Mesenchymal stem cell (in vitro differentiated cells and primary cell): ENCODE measurements around the gene CCNL1.
A peak's percentile ranks its signal among the peaks of the same experiment; 100 is the strongest.

Experiments
- DNase-seq: peaks from one replicate; pipeline ENCODE4 v3.0.0-alpha.2; 2013
- H2AFZ ChIP-seq: one replicate; pipeline ENCODE4 v1.6.1; 2013; ENCODE audit warnings: low read depth, mild to moderate bottlenecking, control low read depth, inconsistent platforms, low read length, moderate library complexity
- H2AK5ac ChIP-seq: 2 replicates; pipeline ENCODE4 v1.6.1; 2013; ENCODE audit warnings: low read length, moderate library complexity, mild to moderate bottlenecking, inconsistent platforms; ENCODE audit not compliant: severe bottlenecking
- H2BK120ac ChIP-seq: one replicate; pipeline ENCODE4 v1.6.1; 2013; ENCODE audit warnings: low read depth, mild to moderate bottlenecking, inconsistent platforms, low read length, moderate library complexity
- H2BK12ac ChIP-seq, 2 experiments: one replicate each; pipeline ENCODE4 v1.6.1; 2013; ENCODE audit warnings: inconsistent platforms in 2 of 2, low read length in 2 of 2, mild to moderate bottlenecking in 2 of 2, moderate library complexity in 2 of 2, control low read depth in 1 of 2
- H2BK15ac ChIP-seq: one replicate; pipeline ENCODE4 v1.6.1; 2013; ENCODE audit warnings: mild to moderate bottlenecking, low read depth, inconsistent platforms; ENCODE audit not compliant: poor library complexity, severe bottlenecking
- H2BK5ac ChIP-seq: 2 replicates; pipeline ENCODE4 v1.6.1; 2013; ENCODE audit warnings: low read depth, mild to moderate bottlenecking, low read length, control low read depth, inconsistent platforms; ENCODE audit not compliant: poor library complexity, severe bottlenecking
- H3K14ac ChIP-seq, 2 experiments: one replicate each; pipeline ENCODE4 v1.6.1; 2013; ENCODE audit warnings: inconsistent platforms in 2 of 2, low read length in 2 of 2, control low read depth in 1 of 2, mild to moderate bottlenecking in 1 of 2, moderate library complexity in 1 of 2
- H3K18ac ChIP-seq, 2 experiments: one replicate each; pipeline ENCODE4 v1.6.1; 2013; ENCODE audit warnings: inconsistent platforms in 2 of 2, low read length in 2 of 2, control low read depth in 1 of 2, low read depth in 1 of 2, mild to moderate bottlenecking in 1 of 2
- H3K23ac ChIP-seq, 2 experiments: one replicate each; pipeline ENCODE4 v1.6.1; 2013; ENCODE audit warnings: inconsistent platforms in 2 of 2, low read length in 2 of 2, mild to moderate bottlenecking in 2 of 2, moderate library complexity in 2 of 2, control low read depth in 1 of 2
- H3K27ac ChIP-seq: 2 replicates; pipeline ENCODE4 v1.5.1; 2013; ENCODE audit warnings: mild to moderate bottlenecking, moderate library complexity, low read length, control low read depth, inconsistent platforms; ENCODE audit not compliant: poor library complexity, severe bottlenecking
- H3K27me3 ChIP-seq, 2 experiments: 2 replicates each; pipeline versions ENCODE4 v1.6.1 to v1.7.0; 2013; ENCODE audit warnings: low read length in 2 of 2, mild to moderate bottlenecking in 2 of 2, moderate library complexity in 2 of 2, control low read depth in 1 of 2, inconsistent platforms in 1 of 2; ENCODE audit not compliant: control insufficient read depth in 1 of 2, insufficient read depth in 1 of 2
- H3K36me3 ChIP-seq, 2 experiments: 2 replicates each; pipeline versions ENCODE4 v1.6.1 to v1.7.0; 2013; ENCODE audit warnings: low read length in 2 of 2, control low read depth in 1 of 2, inconsistent platforms in 1 of 2, low read depth in 1 of 2, mild to moderate bottlenecking in 1 of 2; ENCODE audit not compliant: insufficient read depth in 2 of 2, control insufficient read depth in 1 of 2
- H3K4ac ChIP-seq, 2 experiments: one replicate each; pipeline ENCODE4 v1.6.1; 2013; ENCODE audit warnings: inconsistent platforms in 2 of 2, low read length in 2 of 2, mild to moderate bottlenecking in 2 of 2, moderate library complexity in 2 of 2, control low read depth in 1 of 2, low read depth in 1 of 2
- H3K4me1 ChIP-seq: 2 replicates; pipeline ENCODE4 v1.6.1; 2013; ENCODE audit warnings: low read depth, low read length, control low read depth; ENCODE audit not compliant: control insufficient read depth, insufficient read depth
- H3K4me2 ChIP-seq: 2 replicates; pipeline ENCODE4 v1.6.1; 2013; ENCODE audit warnings: low read length, mild to moderate bottlenecking, inconsistent platforms; ENCODE audit not compliant: poor library complexity, severe bottlenecking
- H3K4me3 ChIP-seq, 2 experiments: 2 replicates each; pipeline versions ENCODE4 v1.5.1 to v1.7.0; 2013; ENCODE audit warnings: low read length in 2 of 2, mild to moderate bottlenecking in 2 of 2, control low read depth in 1 of 2, low read depth in 1 of 2; ENCODE audit not compliant: insufficient read depth in 1 of 2
- H3K79me1 ChIP-seq: replicated peaks from 2 replicates; pipeline ENCODE4 v1.6.1; 2013; ENCODE audit warnings: mild to moderate bottlenecking, control low read depth, low read length, inconsistent platforms; ENCODE audit not compliant: poor library complexity, severe bottlenecking
- H3K9ac ChIP-seq: 2 replicates; pipeline ENCODE4 v1.7.0; 2013; ENCODE audit warnings: mild to moderate bottlenecking, low read length, moderate library complexity
- H3K9me3 ChIP-seq: 2 replicates; pipeline ENCODE4 v1.7.0; 2013; ENCODE audit warnings: mild to moderate bottlenecking, low read length; ENCODE audit not compliant: control insufficient read depth
- H4K8ac ChIP-seq: one replicate; pipeline ENCODE4 v1.6.1; 2013; ENCODE audit warnings: inconsistent platforms, mild to moderate bottlenecking, low read length, moderate library complexity
- H4K91ac ChIP-seq: one replicate; pipeline ENCODE4 v1.6.1; 2013; ENCODE audit warnings: mild to moderate bottlenecking, low read length, inconsistent platforms
- WGBS: methylation state at CpG from one replicate; pipeline ENCODE4 v1.1.7; 2013; ENCODE audit warnings: mixed read lengths; 5-methylcytosine and 5-hydroxymethylcytosine counted together

CCNL1 gene

DNA sequence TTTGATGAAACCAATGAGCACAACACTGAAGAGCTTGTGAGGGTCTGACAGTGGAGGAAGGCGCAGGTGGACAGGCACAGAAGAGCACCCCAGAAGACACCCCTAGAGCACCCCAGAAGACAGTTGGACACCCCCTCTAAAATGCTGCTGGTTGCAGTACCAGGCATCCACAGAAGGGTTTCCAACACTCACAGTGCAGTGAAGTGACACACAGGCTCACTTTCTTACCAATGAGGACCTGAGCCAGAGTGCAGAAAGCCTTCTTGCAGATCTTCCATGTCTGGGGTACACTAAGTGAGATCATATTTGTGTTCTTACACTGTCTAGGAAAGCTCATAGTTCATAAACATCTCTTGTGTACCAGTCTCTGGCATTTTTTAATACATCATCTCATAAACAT, 27.6 kb downstream of the CCNL1 start:
- Histone ChIP-seq H4K8ac (no peak overlapping the region), H3K36me3 (no peaks in the 10 kb centered on the region)
- WGBS: 92% methylated on average over 1 of the region's 1 CpG

DNA sequence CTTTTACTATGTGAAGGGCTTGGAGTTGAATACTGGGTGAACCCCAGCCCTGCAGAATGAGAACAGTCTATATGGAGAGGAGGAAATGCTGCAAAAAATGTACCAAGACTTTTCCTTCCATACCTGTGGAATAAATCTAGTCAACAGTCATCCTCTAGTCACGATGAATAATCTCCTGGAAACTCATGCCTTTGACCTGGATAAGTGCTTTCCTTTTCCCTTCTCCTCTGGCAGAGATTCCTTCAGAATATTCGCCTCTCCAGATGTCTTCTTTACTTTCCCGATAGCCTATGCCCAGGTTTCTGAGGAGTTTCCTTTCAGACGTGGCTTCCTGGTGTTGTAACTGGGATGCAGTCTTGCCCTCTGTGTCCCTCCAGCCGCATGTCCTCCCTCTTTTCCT, 28.1 kb downstream of the CCNL1 start:
- Histone ChIP-seq H3K9ac (no peak overlapping the region), H2AFZ (no peak overlapping the region)
- WGBS: 31% methylated on average over 5 of the region's 5 CpGs

More for the DNA sequence above, 27.6 kb downstream of the CCNL1 start:
- no peak overlapping the region for H3K23ac ChIP-seq
- peak overlapping the region; percentile 80 for H2AK5ac ChIP-seq
- H2BK15ac ChIP-seq: no peak overlapping the region
- peak overlapping the region in 1 of 2 experiments; percentile 48 for H3K18ac ChIP-seq
- H3K9me3 ChIP-seq: no peaks in the 10 kb centered on the region
- H2BK5ac ChIP-seq: no peak overlapping the region
- peaks cover 53% of the 10 kb centered on the region for H3K4me1 ChIP-seq
- no peak overlapping the region for H2BK12ac ChIP-seq
- DNase-seq: no peak
- H4K91ac ChIP-seq: no peak overlapping the region
- no peaks in the 10 kb centered on the region for H3K27me3 ChIP-seq
- peaks cover 3% of the 10 kb centered on the region for H3K79me1 ChIP-seq
- H3K14ac ChIP-seq: no peak overlapping the region
- H2BK120ac ChIP-seq: no peak overlapping the region
- no peak overlapping the region for H2AFZ ChIP-seq
- H3K4me2 ChIP-seq: no peak overlapping the region
- no peak overlapping the region for H3K4me3 ChIP-seq
- no peak overlapping the region for H3K27ac ChIP-seq
- no peak overlapping the region for H3K9ac ChIP-seq
- peak overlapping the region in 1 of 2 experiments; percentile 33 for H3K4ac ChIP-seq

DNA sequence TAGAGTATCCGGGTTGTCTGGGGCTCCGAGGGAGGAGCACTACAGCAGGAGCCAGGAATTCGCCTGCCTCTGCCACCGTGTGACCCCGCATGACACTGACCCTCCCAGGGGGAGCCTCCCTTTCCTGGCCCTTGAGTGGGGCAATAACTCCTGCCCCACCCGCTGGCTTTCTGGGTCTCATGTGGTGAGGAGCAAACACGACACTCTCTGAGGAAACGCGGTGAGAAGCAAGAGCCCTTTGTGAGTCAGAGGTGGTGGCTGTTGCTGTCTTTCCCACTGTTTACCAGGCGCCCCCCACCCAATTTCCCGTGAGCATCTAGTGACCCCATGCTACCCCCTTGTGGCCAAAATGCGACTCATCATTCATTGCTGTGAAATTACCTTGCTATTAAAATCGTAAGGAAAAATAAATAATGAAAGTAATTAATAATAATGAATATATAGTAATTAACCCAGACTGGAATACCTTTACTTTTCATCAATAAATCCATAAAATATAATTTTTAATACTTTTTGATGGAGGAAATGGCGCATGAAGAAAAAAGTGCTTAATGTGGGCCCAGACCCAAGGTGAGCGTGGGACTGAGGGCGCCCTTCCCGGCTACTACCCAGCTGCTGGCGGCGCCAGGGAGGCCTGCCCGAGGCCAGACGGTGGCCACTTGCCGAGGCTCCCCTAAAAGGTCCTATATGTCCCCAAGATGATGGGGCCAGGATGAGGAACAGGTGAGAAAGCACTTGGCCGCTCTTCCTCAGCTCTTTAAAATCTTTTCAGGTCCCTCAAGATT, 29.3 kb downstream of the CCNL1 start:
- DNase-seq: peak; percentile 89
- Histone ChIP-seq H2BK5ac (peak overlapping the region; percentile 48), H2AFZ (peak overlapping the region; percentile 54), H2BK120ac (no peak overlapping the region), H3K9ac (peak overlapping the region; percentile 56), H3K4ac (peak overlapping the region; percentile 40 to 77), H3K36me3 (no peaks in the 10 kb centered on the region), H2BK15ac (peak overlapping the region; percentile 4), H3K27ac (peak overlapping the region; percentile 90), H3K4me2 (peak overlapping the region; percentile 6), H3K4me1 (peaks cover 47% of the 10 kb centered on the region), H3K9me3 (no peaks in the 10 kb centered on the region), H3K18ac (peak overlapping the region; percentile 55 to 74), H2AK5ac (peak overlapping the region; percentile 59), H3K4me3 (peak overlapping the region in 1 of 2 experiments; percentile 17), H4K91ac (peak overlapping the region; percentile 64), H4K8ac (peak overlapping the region; percentile 79), H3K27me3 (no peaks in the 10 kb centered on the region), H3K79me1 (peaks cover 3% of the 10 kb centered on the region), H3K14ac (no peak overlapping the region), H3K23ac (no peak overlapping the region), H2BK12ac (peak overlapping the region; percentile 19 to 88)
- WGBS: 17% methylated on average over 18 of the region's 23 CpGs

More for the DNA sequence above, 28.1 kb downstream of the CCNL1 start:
- H3K4ac ChIP-seq: peak overlapping the region in 1 of 2 experiments; percentile 33
- peak; percentile 26 for DNase-seq
- H3K9me3 ChIP-seq: no peaks in the 10 kb centered on the region
- no peak overlapping the region for H4K91ac ChIP-seq
- H2BK12ac ChIP-seq: no peak overlapping the region
- H3K4me3 ChIP-seq: no peak overlapping the region
- peaks cover 53% of the 10 kb centered on the region for H3K4me1 ChIP-seq
- no peak overlapping the region for H3K27ac ChIP-seq
- no peak overlapping the region for H3K14ac ChIP-seq
- H3K27me3 ChIP-seq: no peaks in the 10 kb centered on the region
- no peak overlapping the region for H3K23ac ChIP-seq
- H2BK15ac ChIP-seq: no peak overlapping the region
- no peaks in the 10 kb centered on the region for H3K36me3 ChIP-seq
- H3K18ac ChIP-seq: peak overlapping the region in 1 of 2 experiments; percentile 48
- H3K79me1 ChIP-seq: peaks cover 3% of the 10 kb centered on the region
- H2AK5ac ChIP-seq: peak overlapping the region; percentile 80
- H2BK5ac ChIP-seq: no peak overlapping the region
- H3K4me2 ChIP-seq: no peak overlapping the region
- H4K8ac ChIP-seq: no peak overlapping the region
- no peak overlapping the region for H2BK120ac ChIP-seq

DNA sequence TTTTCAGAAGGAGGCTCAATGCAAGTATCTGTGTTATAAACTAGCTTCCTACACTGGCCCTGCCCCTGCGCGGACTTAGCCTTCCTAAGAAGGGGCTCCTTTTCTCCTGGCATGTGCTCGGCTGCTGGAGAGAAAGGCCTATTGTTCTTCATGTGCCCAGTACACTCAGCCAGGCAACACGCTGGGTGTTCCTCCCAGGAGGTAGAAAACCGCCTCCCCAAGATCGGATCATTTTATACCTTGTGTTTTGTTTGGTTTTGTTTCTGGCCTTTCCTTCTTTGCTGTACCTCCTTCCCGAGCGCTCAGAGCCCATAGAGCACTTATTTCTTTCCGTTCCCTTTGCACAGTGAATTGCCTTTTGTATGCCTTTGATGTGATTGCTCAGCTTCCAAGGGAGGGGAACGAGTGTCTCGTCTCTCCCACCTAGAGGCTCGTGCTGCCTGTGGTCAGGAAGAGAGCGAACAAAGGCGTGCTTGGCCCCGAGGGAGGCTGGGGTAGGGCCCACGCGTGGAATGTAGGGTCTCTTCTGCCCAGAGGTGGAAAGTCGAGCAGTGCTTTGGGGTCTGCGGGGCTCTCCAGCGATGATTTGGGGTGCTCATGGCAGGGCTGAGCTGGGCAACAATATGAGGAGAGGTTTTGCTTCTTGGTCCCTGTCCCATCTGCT, 30.0 kb downstream of the CCNL1 start:
- peak; percentile 54 for DNase-seq
- Histone ChIP-seq H3K4ac (peak overlapping the region in 1 of 2 experiments; percentile 7), H3K27me3 (no peaks in the 10 kb centered on the region), H2AK5ac (no peak overlapping the region), H3K23ac (no peak overlapping the region), H3K14ac (no peak overlapping the region), H2BK15ac (peak overlapping the region; percentile 4), H4K8ac (peak overlapping the region; percentile 45), H3K9ac (peak overlapping the region; percentile 56), H3K9me3 (no peaks in the 10 kb centered on the region), H3K79me1 (peaks cover 3% of the 10 kb centered on the region), H2AFZ (peak overlapping the region; percentile 54), H3K36me3 (no peaks in the 10 kb centered on the region), H2BK12ac (peak overlapping the region in 1 of 2 experiments; percentile 42), H3K18ac (peak overlapping the region in 1 of 2 experiments; percentile 9), H3K4me1 (peaks cover 49% of the 10 kb centered on the region), H3K4me3 (peak overlapping the region in 1 of 2 experiments; percentile 17), H4K91ac (peak overlapping the region; percentile 45), H2BK5ac (peak overlapping the region; percentile 71), H3K4me2 (no peak overlapping the region), H2BK120ac (no peak overlapping the region), H3K27ac (peak overlapping the region; percentile 90)
- WGBS: 43% methylated on average over 20 of the region's 20 CpGs
